Ascending aorta (tissue), 2 donors: Measurements from ENCODE around the gene KCNRG. TPM values are rescaled to one million over a fixed set of nuclear protein-coding genes. Genes with fewer than 3 reads are reported as not detected.
"Not testable (repeated sequence)": the region's sequence is repeated elsewhere in the genome, so short reads cannot be mapped to it uniquely, and the experiment has no call there.

ENCODE experiments used
- DNase-seq, 2 donors: peaks; one replicate each; pipeline ENCODE4 v3.0.0-alpha.2; 2019; ENCODE audit warnings: low spot score in 2 of 2
- H3K27ac ChIP-seq, 2 donors: fragments of 200-600 bp; sonication (generic); one replicate each; pipeline ENCODE4 v1.5.1; 2016 to 2017; ENCODE audit warnings: mild to moderate bottlenecking in 1 of 2
- H3K27me3 ChIP-seq: fragments of 200-600 bp; sonication (generic); one replicate; pipeline ENCODE4 v1.5.1; 2017
- H3K36me3 ChIP-seq, 2 donors: fragments of 200-600 bp; sonication (generic); one replicate each; pipeline ENCODE4 v1.5.1; 2016
- H3K4me1 ChIP-seq, 2 donors: fragments of 200-600 bp; sonication (generic); one replicate each; pipeline ENCODE4 v1.5.1; 2016 to 2017; ENCODE audit warnings: mild to moderate bottlenecking in 1 of 2
- H3K4me3 ChIP-seq, 2 donors: fragments of 200-600 bp; sonication (generic); one replicate each; pipeline ENCODE4 v1.5.1; 2016 to 2017; ENCODE audit warnings: mild to moderate bottlenecking in 1 of 2
- H3K9me3 ChIP-seq, 2 donors: fragments of 200-600 bp; sonication (generic); one replicate each; pipeline ENCODE4 v1.5.1; 2016
- CTCF ChIP-seq, 3 experiments: fragments of 200-600 bp in 2 of 3; fragments of 450-650 bp in 1 of 3; sonication (generic) in 2 of 3; IDR thresholded peaks; one replicate each; pipeline ENCODE4 v1.5.1; 2016 to 2019; ENCODE audit warnings: antibody characterized with exemption in 3 of 3, mild to moderate bottlenecking in 1 of 3, moderate library complexity in 1 of 3
- intact Hi-C: fragments of 100-400 bp; cut with DNase I; formaldehyde crosslinking; loops from one replicate; pipeline ENCODE4 v1.15.1; 2023
- total RNA-seq: library from RNA; depleted of rRNA; stranded (reverse); fragments of >200 nt; gene quantifications from one replicate; pipeline ENCODE4 v1.1.0, GENCODE V29; 2016

KCNRG gene
- total RNA-seq, 1 donor from 2014 or later = 3.3 TPM

GRCh38 chr13:49977992-49978391 is 37.3 kb upstream of the KCNRG start:
- intact Hi-C loops = loop anchor here (2.0 to 5.0 kb wide), 6 partner anchors 104 to 1089 kb away; no protein-coding TSS in a partner anchor
- Histone ChIP-seq H3K27ac (no peak overlapping the region), H3K36me3 (peaks cover 0 to 3% of the 10 kb centered on the region in 2 donors)

GRCh38 chr13:49980266-49980665 is 35.0 kb upstream of the KCNRG start:
- Histone ChIP-seq H3K4me3 (no peak overlapping the region), H3K27me3 (no peaks in the 10 kb centered on the region), H3K4me1 (no peaks in the 10 kb centered on the region), H3K27ac (no peak overlapping the region), H3K9me3 (no peaks in the 10 kb centered on the region), H3K36me3 (peaks cover 0 to 2% of the 10 kb centered on the region in 2 donors)
- intact Hi-C loops = no loop called here
- TF ChIP-seq CTCF (IDR thresholded peaks at IDR 0.05) = no peak
- DNase-seq = no peak

More at GRCh38 chr13:49977992-49978391, 37.3 kb upstream of the KCNRG start:
- no peaks in the 10 kb centered on the region for H3K4me1 ChIP-seq
- no peak for DNase-seq
- TF ChIP-seq CTCF (IDR thresholded peaks at IDR 0.05) = no peak
- H3K27me3 ChIP-seq = no peaks in the 10 kb centered on the region
- no peak overlapping the region for H3K4me3 ChIP-seq
- no peaks in the 10 kb centered on the region for H3K9me3 ChIP-seq

GRCh38 chr13:49985129-49985528 is 30.1 kb upstream of the KCNRG start:
- Histone ChIP-seq H3K27ac (no peak overlapping the region), H3K27me3 (no peaks in the 10 kb centered on the region), H3K4me1 (no peaks in the 10 kb centered on the region), H3K4me3 (no peak overlapping the region), H3K36me3 (no peaks in the 10 kb centered on the region), H3K9me3 (no peaks in the 10 kb centered on the region)
- DNase-seq = no peak
- intact Hi-C loops = no loop called here
- no peak for TF ChIP-seq CTCF (IDR thresholded peaks at IDR 0.05)

- Histone ChIP-seq H3K27me3 (no peaks in the 10 kb centered on the region), H3K27ac (no peak overlapping the region), H3K4me1 (no peaks in the 10 kb centered on the region), H3K4me3 (no peak overlapping the region), H3K9me3 (no peaks in the 10 kb centered on the region), H3K36me3 (no peaks in the 10 kb centered on the region)
- intact Hi-C loops = no loop called here
- TF ChIP-seq CTCF (IDR thresholded peaks at IDR 0.05) = no peak
- DNase-seq = no peak
Observed at GRCh38 chr13:49986471-49986870, 28.8 kb upstream of the KCNRG start.

GRCh38 chr13:49990612-49991011 is 24.6 kb upstream of the KCNRG start:
- H3K4me1 ChIP-seq, H3K4me3 ChIP-seq, H3K9me3 ChIP-seq, intact Hi-C loops, H3K36me3 ChIP-seq, DNase-seq, H3K27ac ChIP-seq, H3K27me3 ChIP-seq: not testable (repeated sequence)

- Histone ChIP-seq H3K36me3 (no peaks in the 10 kb centered on the region), H3K9me3 (no peaks in the 10 kb centered on the region), H3K4me3 (no peak overlapping the region), H3K4me1 (peaks cover 3 to 8% of the 10 kb centered on the region in 2 donors), H3K27me3 (no peaks in the 10 kb centered on the region), H3K27ac (no peak overlapping the region)
- intact Hi-C loops = no loop called here
- TF ChIP-seq CTCF (IDR thresholded peaks at IDR 0.05) = no peak
- no peak for DNase-seq
Observed at GRCh38 chr13:49993111-49993510, 22.1 kb upstream of the KCNRG start.
